Measurements from ENCODE around the gene ZFP69.

Gene ZFP69

GRCh38 chr1:40476924-40477677 lies at the start of gene ZFP69:
Gene ZFP69, plus strand, starts transcription at chr1:40477290. Its CDS starts 2,072 bp downstream, at chr1:40479362.
- DNase-seq: peak; percentile 74

- no peak for DNase-seq
Observed at GRCh38 chr1:40431385-40431784, 45.7 kb upstream of the ZFP69 start.

GRCh38 chr1:40432644-40433390 lies 44.3 kb upstream of the ZFP69 start:
- no peak for DNase-seq

- DNase-seq: no peak
Observed at GRCh38 chr1:40435471-40435870, 41.6 kb upstream of the ZFP69 start.

GRCh38 chr1:40435876-40436275 lies 41.2 kb upstream of the ZFP69 start:
- no peak for DNase-seq

GRCh38 chr1:40438391-40439015 lies 38.6 kb upstream of the ZFP69 start:
- peak; percentile 10 for DNase-seq

GRCh38 chr1:40439247-40439646 lies 37.8 kb upstream of the ZFP69 start:
- DNase-seq: no peak

- peak; percentile 85 for DNase-seq
Observed at GRCh38 chr1:40449684-40450494, 27.2 kb upstream of the ZFP69 start, which contains the start of gene ZFP69B. Gene ZFP69B, plus strand, starts transcription at chr1:40450476. Its CDS starts 486 bp downstream, at chr1:40450962.

GRCh38 chr1:40450495-40451237 lies 26.4 kb upstream of the ZFP69 start:
- peak; percentile 23 for DNase-seq

- DNase-seq: no peak
Observed at GRCh38 chr1:40451238-40451585, 25.9 kb upstream of the ZFP69 start.

- no peak for DNase-seq
Observed at GRCh38 chr1:40454873-40455272, 22.2 kb upstream of the ZFP69 start.

GRCh38 chr1:40462956-40463590 lies 14.0 kb upstream of the ZFP69 start:
- no peak for DNase-seq

- no peak for DNase-seq
Observed at GRCh38 chr1:40469327-40469726, 7.8 kb upstream of the ZFP69 start.

GRCh38 chr1:40475268-40475667 lies 1.8 kb upstream of the ZFP69 start:
- DNase-seq: no peak

- DNase-seq: no peak
Observed at GRCh38 chr1:40477678-40478053, 576 bp downstream of the ZFP69 start.

GRCh38 chr1:40478276-40478675 lies 1.2 kb downstream of the ZFP69 start:
- no peak for DNase-seq

GRCh38 chr1:40479156-40479555 lies 2.1 kb downstream of the ZFP69 start:
- no peak for DNase-seq

- DNase-seq: no peak
Observed at GRCh38 chr1:40495315-40495903, 18.3 kb downstream of the ZFP69 start.

GRCh38 chr1:40502651-40503050 lies 25.6 kb downstream of the ZFP69 start:
- DNase-seq: peak; percentile 76

GRCh38 chr1:40507973-40508372 lies 30.9 kb downstream of the ZFP69 start:
- no peak for DNase-seq
